GM21717 (cell line): ENCODE data around the gene CD27.
"Not testable (repeated sequence)": the region's sequence is repeated elsewhere in the genome, so short reads cannot be mapped to it uniquely, and the experiment has no call there.

Experiments
- ATAC-seq: cut with Tn5 transposase; IDR thresholded peaks from one replicate; pipeline ENCODE4 v1.9.1; 2021; ENCODE audit warnings: mild to moderate bottlenecking, moderate library complexity; ENCODE audit not compliant: unreplicated experiment

The CD27 gene

DNA sequence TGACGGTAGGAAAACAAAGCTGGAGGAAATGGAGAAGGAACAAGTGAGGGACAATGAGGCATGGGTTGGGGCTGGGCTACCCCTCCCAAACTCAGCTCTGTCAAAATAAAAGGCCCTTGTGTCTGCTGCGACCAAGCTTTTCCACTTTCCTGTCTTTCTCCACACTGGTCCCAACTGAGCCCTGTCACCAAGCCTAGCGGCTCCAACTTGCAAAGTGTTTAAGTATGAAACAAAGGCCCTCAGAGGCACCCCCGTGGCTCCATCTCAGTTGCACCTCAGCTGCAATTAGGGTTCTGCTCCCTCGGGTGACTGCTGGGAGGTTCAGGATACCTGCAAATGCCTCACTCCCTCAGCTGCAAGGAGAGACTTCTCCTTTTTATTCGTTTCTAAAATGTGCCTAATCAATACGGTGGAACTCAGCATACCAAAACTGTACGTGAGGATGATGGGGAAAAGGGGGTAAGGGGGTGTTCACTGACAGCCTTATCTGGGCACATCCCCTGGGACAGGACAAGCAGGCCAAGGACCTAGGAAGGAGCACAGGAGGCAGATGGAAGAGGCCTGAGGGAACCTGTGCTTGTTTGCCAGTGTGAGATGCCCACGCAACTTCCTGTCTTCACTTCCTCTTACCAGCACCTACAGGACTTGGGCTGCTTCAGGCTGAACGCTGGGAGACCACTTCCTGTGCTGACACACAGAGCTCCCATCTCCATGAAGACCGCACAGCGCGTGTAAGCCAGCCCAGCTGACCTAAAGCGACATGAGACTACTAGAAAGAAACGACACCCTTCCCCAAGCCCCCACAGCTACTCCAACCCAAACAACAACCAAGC is 16.9 kb downstream of the CD27 start:
- ATAC-seq: peak; percentile 72

DNA sequence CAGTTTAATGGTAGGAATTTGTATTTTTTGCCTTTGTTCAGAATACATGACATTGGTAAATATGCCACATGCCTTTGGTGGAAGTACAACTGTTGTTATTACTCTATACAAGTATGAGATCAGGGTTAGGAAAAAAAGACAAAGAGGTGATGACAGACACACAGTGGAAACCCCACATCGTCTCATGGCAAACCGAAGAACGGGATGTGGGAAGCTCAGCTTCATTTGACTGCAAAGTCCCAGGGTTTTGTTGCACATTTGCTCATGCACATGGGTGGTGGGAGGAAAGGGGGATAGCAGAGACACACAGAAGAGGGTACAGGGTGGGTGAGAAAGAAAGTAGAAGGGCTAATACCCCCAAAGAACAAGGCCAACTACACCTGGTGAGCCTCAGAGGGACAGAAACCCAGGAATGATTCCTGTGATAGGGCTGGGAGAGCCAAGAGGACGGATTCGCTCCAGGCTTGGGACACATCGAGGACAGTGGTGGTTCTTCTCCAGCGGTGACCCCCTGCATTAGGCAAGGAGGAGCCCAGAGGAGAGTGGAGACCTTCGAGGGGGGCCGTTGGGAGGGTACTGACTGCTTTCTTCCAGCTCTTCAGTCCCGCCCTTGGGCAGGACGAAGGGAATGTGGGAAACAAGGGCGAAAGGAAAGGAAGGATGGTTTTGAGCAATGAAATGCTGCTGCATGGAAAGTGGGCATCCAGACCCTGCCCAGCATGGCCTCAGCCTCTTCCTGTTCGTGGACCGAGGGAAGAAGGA is 17.7 kb downstream of the CD27 start:
- peak; percentile 17 for ATAC-seq

GRCh38 chr12:6463216-6463615 is 18.5 kb downstream of the CD27 start:
- no peak for ATAC-seq

DNA sequence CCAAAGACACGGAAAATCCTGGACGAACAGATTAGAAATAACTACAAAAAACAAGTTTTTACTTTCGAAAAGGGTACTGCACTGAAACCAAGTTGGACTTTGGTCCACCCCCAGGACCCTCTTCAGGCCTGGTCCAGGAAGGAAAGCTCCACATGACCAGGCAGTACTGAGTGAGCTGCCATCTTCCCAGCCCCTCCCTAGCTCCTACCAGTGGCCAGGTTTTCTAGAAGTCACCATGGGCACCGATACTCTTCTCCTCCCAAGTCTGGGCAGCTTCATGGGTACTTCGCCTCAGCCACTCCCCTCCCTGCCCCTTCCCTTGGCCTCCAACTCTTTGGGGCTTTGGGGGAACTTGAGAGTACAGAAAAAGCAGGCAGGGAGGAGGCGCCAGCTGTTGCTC is 19.1 kb downstream of the CD27 start:
- no peak for ATAC-seq

GRCh38 chr12:6464531-6464930 is 19.8 kb downstream of the CD27 start:
- ATAC-seq: no peak

- ATAC-seq: no peak
These were observed 20.9 kb downstream of the CD27 start for GRCh38 chr12:6465467-6466183.

GRCh38 chr12:6466184-6466573 is 21.4 kb downstream of the CD27 start:
- ATAC-seq: no peak

DNA sequence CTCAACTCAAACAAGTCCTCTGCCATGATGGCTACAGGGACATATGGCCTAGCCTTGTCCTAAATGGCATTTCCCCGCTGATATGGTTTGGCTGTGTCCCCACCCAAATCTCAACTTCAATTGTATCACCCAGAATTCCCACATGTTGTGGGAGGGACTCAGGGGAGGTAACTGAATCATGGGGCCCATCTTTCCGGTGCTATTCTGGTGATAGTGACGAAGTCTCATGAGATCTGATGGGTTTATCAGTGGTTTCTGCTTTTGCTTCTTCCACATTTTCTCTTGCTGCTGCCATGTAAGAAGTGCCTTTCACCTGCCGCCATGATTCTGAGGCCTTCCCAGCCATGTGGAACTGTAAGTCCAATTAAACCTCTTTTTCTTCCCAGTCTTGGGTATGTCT is 22.0 kb downstream of the CD27 start:
- ATAC-seq: not testable (repeated sequence)

GRCh38 chr12:6467571-6468282 is 23.0 kb downstream of the CD27 start:
- ATAC-seq: not testable (repeated sequence)

DNA sequence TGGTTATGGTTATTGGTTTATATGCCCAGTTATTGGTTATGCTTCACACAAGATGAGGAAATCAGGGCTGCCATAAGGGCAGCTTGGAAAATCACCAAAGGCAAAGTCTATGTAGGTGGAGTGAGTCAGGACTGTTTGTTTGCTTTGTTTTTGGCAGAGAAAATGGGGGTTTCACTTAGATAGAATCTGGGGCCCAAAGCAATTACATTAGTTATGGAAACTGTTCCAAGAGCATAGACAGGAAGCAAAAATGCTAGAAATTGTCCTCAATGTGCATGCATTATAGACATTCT is 23.5 kb downstream of the CD27 start:
- no peak for ATAC-seq

GRCh38 chr12:6469092-6469491 is 24.3 kb downstream of the CD27 start:
- no peak for ATAC-seq

DNA sequence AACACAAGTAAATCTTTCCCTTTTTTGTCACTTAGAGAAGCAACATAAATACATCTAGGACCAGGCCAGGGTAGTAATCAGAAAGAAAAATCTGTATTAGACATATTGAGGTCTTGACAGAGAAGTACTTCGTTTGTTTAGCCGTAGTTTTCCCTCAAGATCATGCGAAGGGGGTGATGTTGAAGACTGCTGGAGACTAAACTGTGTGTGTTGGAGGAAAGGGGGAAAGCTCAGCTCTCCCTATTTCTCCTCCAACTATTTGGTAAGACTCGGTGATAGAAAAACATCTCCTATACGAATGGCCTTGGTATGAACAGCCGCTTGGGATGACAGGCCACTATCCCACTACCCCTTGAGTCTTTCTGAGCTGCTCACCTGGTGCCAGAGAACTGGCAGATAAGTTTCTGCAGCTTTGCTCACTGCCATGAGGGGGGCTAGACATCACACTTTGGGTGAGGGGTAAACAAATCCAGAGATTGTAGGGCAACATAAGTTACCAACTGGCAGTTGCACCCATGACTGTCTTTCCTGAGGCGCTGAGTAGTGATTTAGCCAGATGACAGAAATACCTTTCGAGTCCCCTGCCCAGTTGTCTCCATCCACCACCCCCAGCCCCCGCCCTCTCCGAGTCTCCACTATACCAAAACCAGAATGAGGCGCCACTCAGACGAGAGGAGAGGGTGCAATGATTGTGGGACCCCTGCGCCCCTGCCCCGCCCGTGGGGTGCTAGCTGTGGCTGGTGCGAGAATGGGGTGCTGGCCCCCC is 25.0 kb downstream of the CD27 start:
- ATAC-seq: peak; percentile 3

DNA sequence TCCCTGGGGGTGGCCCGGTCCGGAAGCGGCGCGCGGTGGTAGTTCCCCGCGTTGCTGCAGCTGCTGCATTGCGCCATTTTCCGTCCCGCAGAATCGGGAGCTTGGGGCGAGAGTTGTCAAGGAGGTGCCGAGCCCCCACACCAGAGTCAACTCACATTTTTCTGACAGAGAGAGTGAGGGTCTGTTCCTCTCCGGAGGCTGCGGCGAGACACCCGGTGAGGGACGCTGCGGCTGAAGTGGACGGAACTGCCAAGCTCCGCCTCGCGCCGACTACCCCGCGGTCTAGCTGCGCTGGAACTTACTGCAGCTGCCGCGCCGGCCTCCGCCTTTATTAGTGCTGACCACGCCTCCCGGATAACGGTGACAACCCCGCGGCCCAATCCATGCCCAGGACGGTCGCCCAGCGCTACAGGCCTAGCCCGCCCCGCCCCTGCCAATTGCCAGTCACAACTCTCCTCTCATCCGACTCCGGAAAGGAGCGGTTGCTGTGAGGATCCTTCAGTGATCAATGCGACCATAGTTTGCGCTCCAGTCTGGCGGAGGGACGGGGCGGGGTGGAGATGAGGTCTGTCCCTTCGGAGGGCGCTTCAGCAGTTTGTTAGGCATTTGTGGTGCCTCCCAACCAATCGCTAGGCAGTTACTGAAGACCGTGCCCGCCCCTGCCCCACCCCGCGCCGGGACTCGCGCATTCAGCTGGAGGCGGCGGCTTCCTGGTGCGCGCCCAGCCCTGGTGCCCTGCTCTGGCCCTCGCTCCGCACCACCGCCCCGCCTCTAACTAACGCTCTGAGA is 25.8 kb downstream of the CD27 start, which contains the start of gene VAMP1:
Gene VAMP1, minus strand, starts transcription at position 303 of the 789 bp plus-strand sequence. Its CDS starts 146 bp downstream, at position 157.
- ATAC-seq: peak; percentile 89

DNA sequence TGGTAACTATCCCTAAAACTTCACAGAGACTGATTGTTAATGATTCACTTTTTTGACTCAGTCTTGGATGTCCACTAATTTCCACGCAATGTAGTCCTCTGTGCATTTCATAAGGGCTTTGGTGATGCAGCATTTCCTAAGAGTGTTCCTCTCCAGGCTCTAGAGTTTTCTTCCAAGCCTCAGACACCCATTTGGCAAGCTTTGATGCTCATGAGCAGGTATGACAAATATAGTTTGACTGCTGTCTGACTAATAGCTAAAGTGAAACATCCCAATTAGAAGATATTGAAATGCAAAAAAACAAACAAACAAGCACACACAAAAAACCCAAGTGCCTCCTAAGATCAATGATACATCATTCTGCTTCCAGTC is 27.2 kb downstream of the CD27 start:
- ATAC-seq: no peak

DNA sequence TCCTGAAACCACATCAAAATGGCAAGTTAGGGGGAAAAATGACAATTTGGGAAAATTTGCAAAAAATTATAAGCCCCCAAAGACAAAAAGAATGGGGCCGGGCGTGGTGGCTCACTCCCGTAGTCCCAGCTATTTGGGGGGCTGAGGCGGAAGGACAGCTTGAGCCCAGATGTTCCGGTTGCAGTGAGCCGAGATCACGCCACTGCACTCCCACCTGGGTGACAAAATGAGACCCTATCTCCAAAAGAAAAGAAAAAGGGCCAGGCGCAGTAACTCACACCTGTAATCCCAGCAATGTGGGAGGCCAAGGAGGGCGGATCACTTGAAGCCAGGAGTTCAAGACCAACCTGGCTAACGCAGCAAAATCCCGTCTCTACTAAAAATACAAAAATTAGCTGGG is 27.7 kb downstream of the CD27 start:
- no peak for ATAC-seq

- not testable (repeated sequence) for ATAC-seq
These were observed 30.6 kb downstream of the CD27 start for GRCh38 chr12:6475233-6475975.

- ATAC-seq: no peak
These were observed 31.7 kb downstream of the CD27 start for GRCh38 chr12:6476489-6476888.

- not testable (repeated sequence) for ATAC-seq
These were observed 33.0 kb downstream of the CD27 start for GRCh38 chr12:6477601-6478377.
